K562 (cell line): ENCODE results near the gene GAA. TPM values are rescaled to one million over a fixed set of nuclear protein-coding genes. Genes with fewer than 3 reads are reported as not detected.

ENCODE experiments used
- ATAC-seq: fragments of 200-7000 bp; cut with Tn5 transposase; 3 replicates; pipeline ENCODE4 v1.9.1; 2020; ENCODE audit warnings: moderate library complexity
- BruUV-seq: library from RNA; stranded (reverse); fragments of 400-500 nt; replicated peaks from 2 replicates; lab custom pipeline; 2021; lab: Mats Ljungman, UMichigan
- CTCF ChIA-PET: fragments of 300-600 bp; formaldehyde crosslinking; extraction: SDS; loops from one replicate; lab custom pipeline; 2021; ENCODE audit warnings: low intra/inter-chr PET ratio; lab: Yijun Ruan, JAX
- POLR2A ChIA-PET: fragments of 300-600, 350-650 bp; sonication (Branson Sonifier 250); formaldehyde crosslinking; extraction: SDS; loops from one replicate; lab custom pipeline; 2021; ENCODE audit warnings: antibody characterized with exemption, inconsistent platforms; lab: Yijun Ruan, JAX
- DNase-seq, 4 experiments: peaks; one replicate each; pipeline versions ENCODE4 v3.0.0 to v3.0.0-alpha.2; 2011 to 2018; ENCODE audit warnings: low spot score in 3 of 4, mixed read lengths in 3 of 4; ENCODE audit errors: extremely low read depth in 1 of 4
- FAIRE-seq: peaks from 2 replicates; lab custom pipeline; 2011; peaks lifted over from hg19 to GRCh38; lab: Jason Lieb, UNC
- H2AFZ ChIP-seq: 2 replicates; pipeline ENCODE4 v1.6.0; 2011; ENCODE audit warnings: low read depth, low read length, control low read depth, inconsistent platforms
- H3K27ac ChIP-seq: fragments of 200-600 bp; 3 replicates; pipeline ENCODE4 v1.8.0; 2011; ENCODE audit warnings: low read depth, mild to moderate bottlenecking, control low read depth, inconsistent platforms, low read length, moderate library complexity, mixed read lengths; ENCODE audit errors: extremely low read depth
- H3K27me3 ChIP-seq, 2 experiments: fragments of 300-600 bp in 1 of 2; 2 replicates in 1 of 2; 3 replicates in 1 of 2; pipeline versions ENCODE4 v1.6.0 to v1.8.0; 2011; ENCODE audit warnings: inconsistent platforms in 2 of 2, low read length in 2 of 2, mild to moderate bottlenecking in 1 of 2, mixed read lengths in 1 of 2, moderate library complexity in 1 of 2; ENCODE audit not compliant: control insufficient read depth in 2 of 2, insufficient read depth in 2 of 2
- H3K36me3 ChIP-seq: fragments of 300-600 bp; 3 replicates; pipeline ENCODE4 v1.8.0; 2011; ENCODE audit warnings: mild to moderate bottlenecking, low read length, inconsistent platforms; ENCODE audit not compliant: control insufficient read depth, insufficient read depth
- H3K4me1 ChIP-seq, 2 experiments: fragments of 200-600 bp in 1 of 2; replicated peaks in 1 of 2; 2 replicates in 1 of 2; 3 replicates in 1 of 2; pipeline versions ENCODE4 v1.5.1 to v1.8.0; 2011; ENCODE audit warnings: inconsistent platforms in 2 of 2, low read length in 2 of 2, mild to moderate bottlenecking in 1 of 2, mixed read lengths in 1 of 2, moderate library complexity in 1 of 2; ENCODE audit not compliant: control insufficient read depth in 2 of 2, insufficient read depth in 2 of 2
- H3K4me2 ChIP-seq: 2 replicates; pipeline ENCODE4 v1.6.1; 2011; ENCODE audit warnings: low read length, control low read depth, inconsistent platforms, mixed read lengths; ENCODE audit not compliant: insufficient read depth
- H3K4me3 ChIP-seq: fragments of 200-600 bp; sonication (generic), shearing (Covaris generic); 2 replicates; pipeline ENCODE4 v1.5.1; 2016; ENCODE audit warnings: control low read depth, inconsistent platforms
- H3K79me2 ChIP-seq: fragments of 200-600 bp; 3 replicates; pipeline ENCODE4 v1.8.0; 2011; ENCODE audit warnings: low read length, inconsistent platforms; ENCODE audit not compliant: control insufficient read depth, insufficient read depth
- H3K9ac ChIP-seq, 2 experiments: 2 replicates each; pipeline versions ENCODE4 v1.6.0 to v1.6.1; 2011; ENCODE audit warnings: low read depth in 2 of 2, low read length in 2 of 2, control low read depth in 1 of 2, inconsistent platforms in 1 of 2, mild to moderate bottlenecking in 1 of 2, mixed read lengths in 1 of 2; ENCODE audit not compliant: insufficient read depth in 1 of 2
- H3K9me1 ChIP-seq: one replicate; pipeline ENCODE4 v1.6.0; 2011; ENCODE audit warnings: inconsistent platforms, mild to moderate bottlenecking, low read length, moderate library complexity; ENCODE audit not compliant: control insufficient read depth, insufficient read depth
- H3K9me3 ChIP-seq: replicated peaks from 2 replicates; pipeline ENCODE4 v1.5.1; 2011; ENCODE audit warnings: low read depth, low read length, inconsistent platforms; ENCODE audit not compliant: control insufficient read depth, insufficient read depth
- H4K20me1 ChIP-seq: replicated peaks from 2 replicates; pipeline ENCODE4 v1.6.1; 2011; ENCODE audit warnings: low read length, inconsistent platforms, mixed read lengths; ENCODE audit not compliant: control insufficient read depth, insufficient read depth
- ARNT ChIP-seq, 2 experiments: fragments of 450-650 bp; IDR thresholded peaks; 2 replicates each; pipeline ENCODE4 v1.6.1; 2016; ENCODE audit warnings: mild to moderate bottlenecking in 1 of 2
- CAMTA2 ChIP-seq: fragments of 250-450 bp; sonication (Bioruptor Pico); conservative IDR thresholded peaks from 2 replicates; pipeline ENCODE4 v1.5.1; 2022
- CBFA2T3 ChIP-seq: fragments of 450-650 bp; IDR thresholded peaks from 2 replicates; pipeline ENCODE4 v1.6.1; 2017
- CBX2 ChIP-seq: fragments of 200-600 bp; sonication (generic); IDR thresholded peaks from one replicate; pipeline ENCODE4 v1.6.1; 2012; ENCODE audit warnings: mild to moderate bottlenecking, low read length, inconsistent platforms; ENCODE audit not compliant: insufficient read depth, poor library complexity, severe bottlenecking
- CTBP1 ChIP-seq: fragments of 450-650 bp; IDR thresholded peaks from 2 replicates; pipeline ENCODE4 v1.6.1; 2016; ENCODE audit warnings: borderline replicate concordance
- MAFK ChIP-seq: IDR thresholded peaks from 2 replicates; pipeline ENCODE4 v1.6.1; 2011; ENCODE audit warnings: low read length, improper control_type of control experiment
- MIER1 ChIP-seq: fragments of 450-650 bp; IDR thresholded peaks from 2 replicates; pipeline ENCODE4 v1.6.1; 2016; ENCODE audit warnings: antibody characterized with exemption, mild to moderate bottlenecking, low read depth
- NFIC ChIP-seq: fragments of 450-650 bp; IDR thresholded peaks from 2 replicates; pipeline ENCODE4 v1.6.1; 2017; ENCODE audit warnings: mild to moderate bottlenecking, inconsistent platforms
- POLR2AphosphoS2 ChIP-seq: IDR thresholded peaks from 2 replicates; pipeline ENCODE4 v1.6.1; 2012; ENCODE audit warnings: low read length, improper control_type of control experiment
- RNF2 ChIP-seq: sonication (generic); IDR thresholded peaks from 2 replicates; pipeline ENCODE4 v1.6.1; 2016
- SNIP1 ChIP-seq: fragments of 450-650 bp; IDR thresholded peaks from 2 replicates; pipeline ENCODE4 v1.7.1; 2017; ENCODE audit warnings: low read depth, mild to moderate bottlenecking
- SOX6 ChIP-seq: fragments of 450-650 bp; IDR thresholded peaks from 2 replicates; pipeline ENCODE4 v1.6.1; 2014; ENCODE audit warnings: mild to moderate bottlenecking
- SRSF9 ChIP-seq: fragments of 200-400 bp; formaldehyde crosslinking; IDR thresholded peaks from 2 replicates; pipeline ENCODE4 v1.6.1; 2017; ENCODE audit warnings: low read depth, low read length, borderline replicate concordance
- TAL1 ChIP-seq: fragments of 450-650 bp; IDR thresholded peaks from 2 replicates; pipeline ENCODE4 v1.6.1; 2016; ENCODE audit warnings: mild to moderate bottlenecking
- ZNF174 ChIP-seq: fragments of 250-450 bp; sonication (Bioruptor Pico); IDR thresholded peaks from 2 replicates; pipeline ENCODE4 v1.4.0; 2020; ENCODE audit warnings: mild to moderate bottlenecking
- ZNF431 ChIP-seq: sonication (generic); formaldehyde crosslinking; IDR thresholded peaks from 2 replicates; pipeline ENCODE4 v1.8.0; 2022; ENCODE audit warnings: mild to moderate bottlenecking, missing genetic modification reagents
- WGBS: fragments of 100-300 bp; shearing (Covaris generic); methylation state at CpG from one replicate; pipeline ENCODE4 v1.1.6; 2016; ENCODE audit warnings: low coverage, mixed read lengths; ENCODE audit not compliant: insufficient coverage; ENCODE audit errors: missing lambda C conversion rate; 5-methylcytosine and 5-hydroxymethylcytosine counted together
- in situ Hi-C: fragments of 300-500 bp; cut with MboI; formaldehyde crosslinking; loops from 4 replicates; pipeline ENCODE4 v1.15.0; 2018; ENCODE audit warnings: inconsistent platforms, mixed read lengths
- intact Hi-C: fragments of 100-400 bp; cut with micrococcal nuclease; formaldehyde crosslinking; loops from 2 replicates; pipeline ENCODE4 v1.14.2; 2022
- polyA plus RNA-seq, 8 experiments: library from polyadenylated mRNA; depleted of rRNA in 4 of 8; stranded (reverse) in 5 of 8; unstranded in 3 of 8; fragments of >200 nt; fragmentation: Nextera tagmentation in 2 of 8; fragmentation: Illumina TruSeq in 1 of 8; extraction: Ambion mirVana in 2 of 8; extraction: Trizol in 1 of 8; gene quantifications; 2 replicates each; pipeline versions ENCODE4 v1.2.1 to v1.2.3, GENCODE V29; 2011 to 2014; ENCODE audit warnings: inconsistent platforms in 1 of 8, missing spikeins in 1 of 8
- total RNA-seq, 7 experiments: library from RNA; depleted of rRNA in 6 of 7; stranded (reverse); fragments of >200 nt in 6 of 7; fragmentation: Illumina TruSeq in 2 of 7; extraction: Trizol in 2 of 7; gene quantifications; 2 replicates each; pipeline versions ENCODE4 v1.2.1 to v1.2.3, GENCODE V29; 2011 to 2021; ENCODE audit warnings: low replicate concordance in 1 of 7
- TF ChIP-seq, protein P1 (sequence below): fragments of 450-650 bp; formaldehyde crosslinking; IDR thresholded peaks from 2 replicates; pipeline ENCODE4 v1.4.0; 2020; ENCODE audit warnings: mild to moderate bottlenecking, moderate library complexity
- TF ChIP-seq, protein P2 (sequence below): fragments of 450-650 bp; IDR thresholded peaks from 2 replicates; pipeline ENCODE4 v1.6.1; 2017; ENCODE audit warnings: mild to moderate bottlenecking, moderate library complexity
- TF ChIP-seq, protein P3 (sequence below): sonication (generic); formaldehyde crosslinking; IDR thresholded peaks from 2 replicates; pipeline ENCODE4 v1.9.0; 2022; ENCODE audit warnings: mild to moderate bottlenecking, missing genetic modification reagents
- TF ChIP-seq, protein P4 (sequence below), 2 experiments: fragments of 200-800 bp in 1 of 2; sonication (Bioruptor generic) in 1 of 2; sonication (generic) in 1 of 2; formaldehyde crosslinking in 1 of 2; IDR thresholded peaks in 1 of 2; conservative IDR thresholded peaks in 1 of 2; 2 replicates each; pipeline versions ENCODE4 v1.5.0 to v1.6.1; 2016 to 2020; ENCODE audit warnings: missing compliant biosample characterization in 1 of 2, missing genetic modification characterization in 1 of 2, missing genetic modification reagents in 1 of 2

The GAA gene
- total and polyA plus RNA-seq, 9 of the 15 experiments (the other 6 are each of a cell fraction or from before 2014, with no cell fraction given): 0.15 to 6.4 (median 1.7) TPM

DNA sequence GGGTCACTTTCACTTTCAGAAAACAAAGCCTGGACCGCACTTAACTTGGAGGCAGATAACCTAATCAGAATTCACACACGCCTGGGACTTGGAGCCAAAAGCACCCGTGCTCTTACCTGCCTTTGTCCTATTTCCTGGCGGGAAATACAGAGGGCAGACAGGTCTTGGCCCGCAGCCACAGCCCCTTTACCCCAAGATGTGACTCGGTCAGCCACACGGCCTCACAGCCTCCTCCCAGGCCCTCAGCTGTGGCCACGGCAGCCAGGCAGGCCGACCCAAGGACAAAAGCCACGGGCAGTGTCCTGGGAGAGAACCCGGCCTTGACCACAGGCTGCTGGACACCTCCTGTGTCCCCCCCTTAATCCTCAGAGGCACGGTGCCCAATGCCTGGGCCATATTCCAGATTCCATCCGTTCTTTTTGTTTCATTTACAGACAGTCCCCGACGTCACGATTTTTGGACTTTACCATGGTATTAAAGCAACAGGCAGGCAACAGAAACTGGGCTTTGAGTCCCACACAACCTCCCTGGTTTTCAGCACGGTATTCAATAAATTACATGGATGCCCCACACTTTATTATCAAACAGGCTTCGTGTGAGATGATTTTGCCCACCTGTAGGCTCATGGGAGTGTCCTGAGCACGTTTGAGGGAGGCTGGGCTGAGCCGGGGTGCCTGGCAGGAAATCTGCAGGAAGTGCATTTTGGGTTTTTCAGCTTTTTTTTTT lies 30.1 kb upstream of the GAA start:
- Histone ChIP-seq H3K4me3 (no peak overlapping the region), H3K27ac (no peak overlapping the region), H3K9me1 (no peaks in the 10 kb centered on the region), H3K4me2 (peak overlapping the region; percentile 39; the same call in 1 of the 2 replicates), H2AFZ (peak overlapping the region; percentile 11), H3K9me3 (no peaks in the 10 kb centered on the region), H3K36me3 (no peaks in the 10 kb centered on the region), H3K9ac (peak overlapping the region in 1 of 2 experiments; percentile 74; a peak in 1 of 4 replicates), H3K79me2 (no peaks in the 10 kb centered on the region), H4K20me1 (no peaks in the 10 kb centered on the region), H3K27me3 (peaks cover 16 to 73% of the 10 kb centered on the region in 2 experiments), H3K4me1 (peaks cover 5 to 17% of the 10 kb centered on the region in 2 experiments; a peak in 4 of 5 replicates)
- in situ Hi-C loops (no loop called here), intact Hi-C loops (no loop called here)
- ChIA-PET POLR2A (interaction anchor here (0.6 kb wide), 1 partner anchor 909 kb away, joined by 4 read pairs; no protein-coding TSS in a partner anchor), CTCF (no interaction called here)
- peak; percentile 45; the same call in 2 of the 3 replicates for ATAC-seq
- no TSS peak for BruUV-seq
- TF ChIP-seq CBFA2T3 (peak; percentile 22), NFIC (peak; percentile 25; the same call in 1 of the 2 replicates), ZNF174 (no peak), ARNT (IDR thresholded peaks at IDR 0.05) (no peak), SRSF9 (no peak), SOX6 (peak; percentile 77), SNIP1 (no peak), ZNF431 (CRISPR knock-in tag) (no peak), POLR2AphosphoS2 (no peak), CAMTA2 (no peak), TAL1 (0 out of 2 replicates have a peak, but pooled peaks have one; percentile 13), RNF2 (no peak), MAFK (no peak), CTBP1 (peak; percentile 60; the same call in 1 of the 2 replicates), CBX2 (no peak), MIER1 (no peak)
- TF ChIP-seq, protein P1, sequence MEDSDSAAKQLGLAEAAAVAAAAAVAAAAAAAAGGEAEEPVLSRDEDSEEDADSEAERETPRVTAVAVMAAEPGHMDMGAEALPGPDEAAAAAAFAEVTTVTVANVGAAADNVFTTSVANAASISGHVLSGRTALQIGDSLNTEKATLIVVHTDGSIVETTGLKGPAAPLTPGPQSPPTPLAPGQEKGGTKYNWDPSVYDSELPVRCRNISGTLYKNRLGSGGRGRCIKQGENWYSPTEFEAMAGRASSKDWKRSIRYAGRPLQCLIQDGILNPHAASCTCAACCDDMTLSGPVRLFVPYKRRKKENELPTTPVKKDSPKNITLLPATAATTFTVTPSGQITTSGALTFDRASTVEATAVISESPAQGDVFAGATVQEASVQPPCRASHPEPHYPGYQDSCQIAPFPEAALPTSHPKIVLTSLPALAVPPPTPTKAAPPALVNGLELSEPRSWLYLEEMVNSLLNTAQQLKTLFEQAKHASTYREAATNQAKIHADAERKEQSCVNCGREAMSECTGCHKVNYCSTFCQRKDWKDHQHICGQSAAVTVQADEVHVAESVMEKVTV: no peak
- TF ChIP-seq, protein P2, sequence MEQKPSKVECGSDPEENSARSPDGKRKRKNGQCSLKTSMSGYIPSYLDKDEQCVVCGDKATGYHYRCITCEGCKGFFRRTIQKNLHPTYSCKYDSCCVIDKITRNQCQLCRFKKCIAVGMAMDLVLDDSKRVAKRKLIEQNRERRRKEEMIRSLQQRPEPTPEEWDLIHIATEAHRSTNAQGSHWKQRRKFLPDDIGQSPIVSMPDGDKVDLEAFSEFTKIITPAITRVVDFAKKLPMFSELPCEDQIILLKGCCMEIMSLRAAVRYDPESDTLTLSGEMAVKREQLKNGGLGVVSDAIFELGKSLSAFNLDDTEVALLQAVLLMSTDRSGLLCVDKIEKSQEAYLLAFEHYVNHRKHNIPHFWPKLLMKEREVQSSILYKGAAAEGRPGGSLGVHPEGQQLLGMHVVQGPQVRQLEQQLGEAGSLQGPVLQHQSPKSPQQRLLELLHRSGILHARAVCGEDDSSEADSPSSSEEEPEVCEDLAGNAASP: no peak
- TF ChIP-seq, protein P3, sequence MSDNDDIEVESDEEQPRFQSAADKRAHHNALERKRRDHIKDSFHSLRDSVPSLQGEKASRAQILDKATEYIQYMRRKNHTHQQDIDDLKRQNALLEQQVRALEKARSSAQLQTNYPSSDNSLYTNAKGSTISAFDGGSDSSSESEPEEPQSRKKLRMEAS (CRISPR knock-in tag): no peak
- TF ChIP-seq, protein P4, sequence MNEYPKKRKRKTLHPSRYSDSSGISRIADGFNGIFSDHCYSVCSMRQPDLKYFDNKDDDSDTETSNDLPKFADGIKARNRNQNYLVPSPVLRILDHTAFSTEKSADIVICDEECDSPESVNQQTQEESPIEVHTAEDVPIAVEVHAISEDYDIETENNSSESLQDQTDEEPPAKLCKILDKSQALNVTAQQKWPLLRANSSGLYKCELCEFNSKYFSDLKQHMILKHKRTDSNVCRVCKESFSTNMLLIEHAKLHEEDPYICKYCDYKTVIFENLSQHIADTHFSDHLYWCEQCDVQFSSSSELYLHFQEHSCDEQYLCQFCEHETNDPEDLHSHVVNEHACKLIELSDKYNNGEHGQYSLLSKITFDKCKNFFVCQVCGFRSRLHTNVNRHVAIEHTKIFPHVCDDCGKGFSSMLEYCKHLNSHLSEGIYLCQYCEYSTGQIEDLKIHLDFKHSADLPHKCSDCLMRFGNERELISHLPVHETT (CRISPR knock-in tag; conservative IDR thresholded peaks at IDR 0.05 in 1 of 2, IDR thresholded peaks at IDR 0.05 in 1 of 2): no peak
- no peak for DNase-seq
- WGBS: 5% methylated on average over 20 of the region's 20 CpGs
- no peak for FAIRE-seq
